Measurements from ENCODE around the gene LLPH. TPM values are rescaled to one million over a fixed set of nuclear protein-coding genes. Genes with fewer than 3 reads are reported as not detected.
"Not testable (repeated sequence)": the region's sequence is repeated elsewhere in the genome, so short reads cannot be mapped to it uniquely, and the experiment has no call there.

LLPH gene
- total RNA-seq (10 to 100 TPM in 8 of 9 donors, 1 to 10 TPM in 1; 5.5 to 81.5 (median 36.0) TPM), polyA plus RNA-seq (100 to 1,000 TPM in 1 of 3 donors, 10 to 100 TPM in 2; 15.2 to 145 (median 16.1) TPM)
- long read RNA-seq, donor 1, full-length matches to known transcripts: 77 of 106 reads
- long read RNA-seq, donor 1, partial matches to known transcripts: 29 of 106 reads
- long read RNA-seq, donor 1, other reads (novel, unspliced or antisense): 0 of 106 reads
- long read RNA-seq, donor 2, full-length matches to known transcripts: 58 of 82 reads
- long read RNA-seq, donor 2, partial matches to known transcripts: 24 of 82 reads
- long read RNA-seq, donor 2, other reads (novel, unspliced or antisense): 0 of 82 reads
- long read RNA-seq, donor 3, full-length matches to known transcripts: 73 of 81 reads
- long read RNA-seq, donor 3, partial matches to known transcripts: 8 of 81 reads
- long read RNA-seq, donor 3, other reads (novel, unspliced or antisense): 0 of 81 reads
- long read RNA-seq, donor 4, full-length matches to known transcripts: 14 of 15 reads
- long read RNA-seq, donor 4, partial matches to known transcripts: 1 of 15 reads
- long read RNA-seq, donor 4, other reads (novel, unspliced or antisense): 0 of 15 reads
- long read RNA-seq, donor 5, full-length matches to known transcripts: 46 of 54 reads
- long read RNA-seq, donor 5, partial matches to known transcripts: 1 of 54 reads
- long read RNA-seq, donor 5, other reads (novel, unspliced or antisense): 7 of 54 reads
- long read RNA-seq, donor 6, full-length matches to known transcripts: 8 of 8 reads
- long read RNA-seq, donor 6, partial matches to known transcripts: 0 of 8 reads
- long read RNA-seq, donor 6, other reads (novel, unspliced or antisense): 0 of 8 reads
- long read RNA-seq, donor 7, full-length matches to known transcripts: 42 of 48 reads
- long read RNA-seq, donor 7, partial matches to known transcripts: 6 of 48 reads
- long read RNA-seq, donor 7, other reads (novel, unspliced or antisense): 0 of 48 reads
- long read RNA-seq, donor 8, full-length matches to known transcripts: 82 of 98 reads
- long read RNA-seq, donor 8, partial matches to known transcripts: 16 of 98 reads
- long read RNA-seq, donor 8, other reads (novel, unspliced or antisense): 0 of 98 reads
- long read RNA-seq, donor 9, full-length matches to known transcripts: 77 of 87 reads
- long read RNA-seq, donor 9, partial matches to known transcripts: 10 of 87 reads
- long read RNA-seq, donor 9, other reads (novel, unspliced or antisense): 0 of 87 reads
- long read RNA-seq, donor 10, full-length matches to known transcripts: 28 of 28 reads
- long read RNA-seq, donor 10, partial matches to known transcripts: 0 of 28 reads
- long read RNA-seq, donor 10, other reads (novel, unspliced or antisense): 0 of 28 reads

- Histone ChIP-seq H3K27me3 (no peaks in the 10 kb centered on the region), H3K4me3 (peak within 1 kb of the TSS; percentile 30 to 94 (median 70)), H3K27ac (peak within 1 kb of the TSS in 4 of 5 donors; percentile 48 to 84 (median 70)), H3K4me1 (replicated peaks in 1 of 2) (peaks cover 20 to 46% of the 10 kb centered on the region in 2 donors), H3K9me3 (replicated peaks in 1 of 3) (no peaks in the 10 kb centered on the region), H3K36me3 (replicated peaks in 1 of 2) (peaks cover 0 to 10% of the 10 kb centered on the region in 2 donors)
- intact Hi-C loops (cut with DNase I): no loop called here
- DNase-seq: peak; percentile 88 to 95 (median 92)
- 0 to 2% (median 0%) methylated on average over 16 to 49 of the region's 49 CpGs for WGBS, 4 donors
- TF ChIP-seq POLR2A (IDR thresholded peaks at IDR 0.05) (peak; percentile 66 to 75), CTCF (IDR thresholded peaks at IDR 0.05) (no peak)
These were observed at the start of gene LLPH for GRCh38 chr12:66130267-66131066. LLPH (minus strand) TSS chr12:66130750; CDS start chr12:66129106, 1,644 bp downstream.

GRCh38 chr12:66176105-66176900 lies 45.8 kb upstream of the LLPH start:
- intact Hi-C loops (cut with DNase I): no loop called here
- TF ChIP-seq POLR2A (IDR thresholded peaks at IDR 0.05) (no peak), CTCF (IDR thresholded peaks at IDR 0.05) (no peak)
- H3K9me3 ChIP-seq (replicated peaks in 1 of 3): no peaks in the 10 kb centered on the region
- H3K27ac ChIP-seq: no peak overlapping the region
- no peak overlapping the region for H3K4me3 ChIP-seq
- no peak for DNase-seq
- no peaks in the 10 kb centered on the region for H3K36me3 ChIP-seq (replicated peaks in 1 of 2)
- 45 to 58% (median 53%) methylated on average over 1 of the region's 1 CpG for WGBS, 4 donors
- H3K27me3 ChIP-seq: no peaks in the 10 kb centered on the region
- no peaks in the 10 kb centered on the region for H3K4me1 ChIP-seq (replicated peaks in 1 of 2)

- WGBS, 4 donors: 95 to 96% (median 96%) methylated on average over 33 to 53 of the region's 54 CpGs
- H3K4me3 ChIP-seq; H3K36me3 ChIP-seq (replicated peaks in 1 of 2); H3K27me3 ChIP-seq; H3K27ac ChIP-seq; DNase-seq; H3K4me1 ChIP-seq (replicated peaks in 1 of 2); intact Hi-C loops (cut with DNase I); H3K9me3 ChIP-seq (replicated peaks in 1 of 3): not testable (repeated sequence)
These were observed 44.1 kb upstream of the LLPH start for GRCh38 chr12:66174391-66175325.
